Myocyte (in vitro differentiated cells): ENCODE results near the gene TOLLIP. TPM values are rescaled to one million over a fixed set of nuclear protein-coding genes. Genes with fewer than 3 reads are reported as not detected.

Source experiments
- DNase-seq: peaks from one replicate; pipeline ENCODE4 v3.0.0-alpha.2; 2012; ENCODE audit warnings: low read depth
- total RNA-seq: library from RNA; depleted of rRNA; stranded (reverse); fragments of >200 nt; gene quantifications from 2 replicates; pipeline ENCODE4 v1.2.3, GENCODE V29; 2014

TOLLIP gene
- total RNA-seq, 1 donor from 2014 or later, result 41.6 TPM

DNA sequence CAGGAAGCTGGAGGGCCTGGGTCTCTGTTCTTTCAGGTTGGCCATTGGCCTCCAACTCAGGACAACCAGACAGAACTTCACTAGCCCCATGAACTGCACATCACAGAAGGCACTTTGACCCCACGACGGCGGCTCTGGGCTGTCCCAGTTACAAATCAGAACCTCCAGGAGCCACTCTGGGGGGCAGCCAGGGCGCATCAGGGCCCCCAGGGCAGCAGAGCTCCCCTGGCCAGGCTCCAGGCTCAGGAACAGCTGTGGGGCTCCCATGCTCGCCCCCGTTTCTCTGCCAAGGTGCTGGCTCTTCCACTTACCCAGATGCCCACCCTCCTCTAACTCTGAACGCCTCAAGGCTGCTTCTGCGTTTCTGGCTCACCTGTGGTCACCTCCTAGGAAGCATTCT is 25.5 kb downstream of the TOLLIP start:
- no peak for DNase-seq

DNA sequence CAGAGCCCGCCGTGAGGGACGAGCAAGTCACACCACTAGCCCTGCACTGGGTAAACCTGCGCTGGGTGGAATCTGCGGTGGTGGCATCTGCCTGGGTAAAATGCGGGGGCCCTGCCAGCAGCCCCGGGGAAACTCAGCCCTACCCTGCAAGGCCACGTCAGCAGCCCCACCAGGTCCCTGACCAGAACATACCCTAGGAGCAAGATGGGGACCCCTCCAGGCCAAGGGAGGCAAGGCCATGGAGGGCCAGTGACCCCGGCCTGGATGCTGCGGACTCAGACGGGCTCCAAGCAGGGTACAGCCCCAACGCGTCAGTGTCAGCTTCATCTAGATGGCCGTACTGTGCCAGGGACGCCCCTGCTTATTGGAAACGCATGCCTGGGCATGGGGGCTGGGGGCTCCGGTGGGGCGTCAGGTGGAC is 26.3 kb downstream of the TOLLIP start:
- DNase-seq, result no peak

DNA sequence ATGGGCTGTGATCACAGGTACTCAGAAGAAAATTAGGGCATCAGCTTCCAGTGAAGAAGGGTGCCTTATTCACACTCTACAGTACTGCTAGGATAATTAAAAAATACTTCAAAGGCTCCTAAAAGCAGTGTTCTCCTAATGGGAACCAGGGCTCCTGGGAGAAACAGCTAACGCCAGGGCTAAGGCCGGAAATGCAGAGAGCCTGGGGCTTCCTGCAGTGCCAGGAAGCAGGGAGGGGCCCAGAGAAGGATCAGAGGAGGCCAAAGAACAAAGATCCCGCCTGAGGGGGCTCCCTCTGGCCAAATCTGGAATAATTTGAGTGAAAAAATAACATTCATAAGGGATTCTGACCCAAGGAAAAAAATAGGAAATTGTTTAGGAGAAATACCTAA is 27.5 kb downstream of the TOLLIP start:
- DNase-seq, result no peak

DNA sequence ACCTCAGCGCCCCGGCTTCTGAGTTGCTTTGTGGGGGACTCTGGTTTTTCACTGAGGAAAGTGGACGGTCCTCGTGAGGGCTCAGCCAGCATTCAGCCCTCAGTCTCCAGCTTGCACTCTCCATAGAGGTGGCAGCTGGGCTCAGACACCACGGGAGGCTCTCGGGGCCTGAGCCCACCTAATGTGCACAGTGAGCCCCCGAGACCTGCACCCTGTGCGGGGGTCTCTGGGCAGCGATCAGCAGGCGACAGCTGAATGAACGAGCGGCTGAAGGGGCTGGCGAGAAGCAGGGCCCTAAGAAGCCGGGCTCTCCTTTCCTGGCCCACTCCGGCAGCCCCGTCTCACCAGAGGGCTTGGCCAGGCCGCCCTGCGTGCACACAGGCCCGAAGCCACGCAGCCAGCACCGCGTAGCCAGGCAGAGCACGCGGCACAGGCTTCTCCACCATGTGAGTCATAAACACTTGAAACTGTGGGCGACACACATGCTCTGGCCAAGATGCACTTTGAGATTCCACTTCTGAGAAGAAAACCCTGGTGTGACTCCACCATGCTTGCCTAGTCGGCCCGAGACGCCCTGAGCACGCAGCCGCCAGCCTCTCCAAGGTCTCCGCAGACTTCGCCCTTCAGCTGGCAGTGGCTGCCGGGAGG is 28.0 kb downstream of the TOLLIP start:
- no peak for DNase-seq

DNA sequence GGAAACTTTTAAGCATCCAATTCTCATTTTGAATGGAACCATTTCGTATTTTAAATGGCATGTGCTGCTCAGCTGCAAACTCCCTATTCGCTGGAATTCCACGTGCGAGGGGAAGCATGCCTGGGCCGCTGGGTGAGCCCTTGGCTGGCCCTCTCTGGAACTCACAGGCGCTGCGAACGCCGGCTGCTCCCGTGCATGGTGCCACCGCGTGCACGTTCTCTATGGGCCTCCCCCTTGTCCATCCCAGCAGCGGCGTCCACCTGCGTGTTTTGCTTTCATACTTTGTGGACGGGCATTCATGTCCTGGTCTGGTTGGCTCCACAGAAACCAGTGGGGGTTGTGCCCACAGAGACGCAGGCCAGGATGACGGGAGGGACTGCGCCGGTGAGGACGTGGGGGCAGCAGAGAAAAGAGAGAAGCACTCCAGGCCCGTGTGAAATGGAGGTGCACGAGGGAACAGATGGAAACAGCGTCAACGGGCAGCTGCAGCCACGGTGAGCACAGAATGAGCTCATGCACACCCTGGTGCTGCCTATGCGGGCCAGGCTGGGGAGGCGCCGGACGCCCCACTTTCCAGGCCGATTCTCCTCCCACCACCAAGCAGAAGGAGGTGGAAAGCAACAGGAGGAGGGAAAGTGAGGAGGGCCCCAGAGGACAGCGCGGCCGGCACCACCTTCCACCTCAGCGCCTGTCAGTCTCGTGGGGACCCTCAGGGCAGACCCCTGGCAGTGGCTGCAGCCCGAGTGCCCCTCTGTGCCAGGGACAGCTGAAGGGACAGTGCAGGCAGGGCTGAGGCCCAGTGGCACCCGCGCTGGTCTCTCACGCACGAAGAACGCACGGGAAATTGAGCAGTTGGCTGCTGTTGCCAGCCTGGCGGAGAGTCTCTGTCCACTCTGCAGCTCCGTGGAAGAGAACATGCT is 29.1 kb downstream of the TOLLIP start:
- no peak for DNase-seq

DNA sequence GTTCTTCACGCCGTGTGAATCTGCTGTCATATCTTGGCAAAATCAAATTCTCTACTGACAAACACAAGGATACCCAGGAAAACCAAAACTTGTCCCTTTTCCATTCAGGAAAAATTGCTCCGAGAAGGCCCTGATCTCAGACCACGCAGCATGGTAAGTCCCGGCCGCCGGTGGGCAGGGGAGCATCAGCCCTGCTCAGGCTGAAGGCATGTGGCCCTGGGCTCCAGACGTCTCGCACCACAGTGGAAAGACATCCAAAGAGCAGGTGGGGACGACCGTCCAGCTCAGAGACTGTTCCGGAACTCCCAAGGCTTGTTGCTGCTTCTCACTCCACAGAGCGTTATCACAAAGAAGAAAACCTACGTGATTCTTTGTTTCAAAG is 29.8 kb downstream of the TOLLIP start:
- no peak for DNase-seq

DNA sequence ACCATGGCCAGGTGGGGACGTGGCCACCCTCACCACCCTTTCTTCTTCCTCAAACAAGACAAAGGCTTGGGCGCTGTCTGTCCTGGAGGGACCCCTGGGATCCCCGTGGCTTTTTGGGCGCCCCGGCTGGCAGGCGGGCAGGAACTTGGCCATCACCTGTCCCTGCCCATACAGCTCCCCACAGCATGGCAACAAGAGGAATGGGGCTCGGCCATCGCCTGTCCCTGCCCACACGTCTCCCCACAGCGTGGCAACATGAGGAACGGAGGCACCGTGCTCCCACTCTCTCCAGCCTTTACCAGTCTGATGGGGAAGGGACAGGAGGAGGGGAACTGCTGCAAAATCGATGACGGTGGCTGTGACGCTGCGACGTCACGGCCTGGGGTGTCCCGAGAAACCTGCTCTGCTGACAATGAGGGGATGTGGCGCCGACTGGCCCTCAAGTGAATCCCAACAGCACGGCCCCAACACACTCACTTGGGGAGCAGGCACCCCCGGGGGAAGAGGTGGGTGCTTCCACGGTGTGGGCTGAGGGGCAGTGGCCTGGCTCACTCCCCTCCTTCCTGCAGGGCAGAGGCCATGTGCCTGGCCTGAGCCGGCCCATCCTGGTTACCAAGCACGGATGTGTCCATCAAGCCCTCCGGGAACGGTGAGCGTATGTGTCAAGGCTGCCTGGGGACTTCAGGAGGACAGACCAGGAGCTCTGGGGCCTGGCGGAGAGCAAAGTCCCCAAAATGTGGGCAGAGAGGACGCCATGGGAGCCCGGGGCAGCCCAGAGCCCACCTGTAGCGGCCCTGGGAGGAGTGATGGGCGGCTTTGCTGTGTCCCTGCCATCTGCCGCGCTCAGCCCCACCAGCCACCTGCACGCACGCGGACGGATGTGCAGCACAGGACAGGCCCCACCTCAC is 30.4 kb downstream of the TOLLIP start:
- no peak for DNase-seq

DNA sequence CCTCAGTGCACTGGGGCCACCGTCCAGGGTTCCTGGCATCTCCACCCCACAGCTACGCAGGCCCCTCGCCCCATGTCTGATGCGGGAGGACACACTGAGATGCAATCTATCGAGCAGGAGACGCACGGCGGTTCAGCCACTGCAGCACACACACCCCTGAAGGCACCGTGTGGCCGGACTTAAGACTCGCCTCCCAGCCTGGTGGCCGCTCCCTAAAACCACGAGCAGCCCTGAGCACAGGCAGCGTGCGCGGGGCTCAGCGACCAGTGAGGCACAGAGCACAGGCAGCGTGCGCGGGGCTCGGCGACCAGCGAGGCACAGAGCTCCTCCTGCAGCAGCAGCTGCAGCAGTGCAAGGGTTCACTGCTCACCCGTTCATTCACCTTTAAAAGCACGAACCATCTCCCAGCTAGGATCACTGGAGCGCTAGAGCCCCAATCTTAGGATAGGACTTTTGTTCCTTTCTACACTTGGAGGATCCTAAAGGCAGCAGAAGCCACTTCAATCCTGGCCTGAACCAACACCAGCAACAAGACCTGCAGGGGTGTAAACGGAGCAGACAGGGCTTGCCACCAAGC is 31.4 kb downstream of the TOLLIP start:
- no peak for DNase-seq

DNA sequence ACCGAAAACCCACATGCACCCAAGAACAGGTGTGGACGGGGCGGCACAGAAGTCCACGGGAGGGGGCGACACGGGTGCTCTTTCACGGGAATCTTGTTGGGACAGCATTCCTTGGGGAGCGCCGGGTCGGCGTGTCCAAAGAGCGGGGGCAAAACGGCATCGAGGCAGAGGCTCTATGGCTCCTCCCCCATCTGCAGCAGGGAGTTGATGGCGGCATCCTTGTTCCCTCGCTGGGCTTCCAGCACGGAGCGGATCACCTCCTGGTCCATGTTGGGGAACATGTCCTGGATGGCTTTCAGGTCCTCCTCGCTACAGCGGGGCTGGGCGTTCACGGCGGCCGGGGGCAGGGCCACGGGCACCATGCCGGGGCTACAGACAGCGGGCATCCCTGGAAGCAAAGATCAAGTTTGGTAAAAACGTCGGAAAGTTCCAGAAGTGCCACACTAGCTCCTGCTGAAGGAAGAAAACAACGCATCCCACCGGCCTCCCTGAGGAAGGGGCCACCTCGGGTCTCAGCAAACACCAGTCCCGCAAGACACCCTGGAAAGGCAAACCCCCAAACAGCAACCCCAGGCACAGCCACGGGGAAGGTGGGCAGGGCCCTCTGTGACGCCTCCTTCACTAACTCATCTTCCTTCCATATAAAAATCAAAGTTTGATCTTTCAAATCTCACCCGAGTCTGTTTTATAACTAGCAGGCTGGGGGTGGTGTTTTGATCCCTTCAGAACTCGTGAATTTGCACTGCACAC is 32.4 kb downstream of the TOLLIP start:
- DNase-seq, result no peak

DNA sequence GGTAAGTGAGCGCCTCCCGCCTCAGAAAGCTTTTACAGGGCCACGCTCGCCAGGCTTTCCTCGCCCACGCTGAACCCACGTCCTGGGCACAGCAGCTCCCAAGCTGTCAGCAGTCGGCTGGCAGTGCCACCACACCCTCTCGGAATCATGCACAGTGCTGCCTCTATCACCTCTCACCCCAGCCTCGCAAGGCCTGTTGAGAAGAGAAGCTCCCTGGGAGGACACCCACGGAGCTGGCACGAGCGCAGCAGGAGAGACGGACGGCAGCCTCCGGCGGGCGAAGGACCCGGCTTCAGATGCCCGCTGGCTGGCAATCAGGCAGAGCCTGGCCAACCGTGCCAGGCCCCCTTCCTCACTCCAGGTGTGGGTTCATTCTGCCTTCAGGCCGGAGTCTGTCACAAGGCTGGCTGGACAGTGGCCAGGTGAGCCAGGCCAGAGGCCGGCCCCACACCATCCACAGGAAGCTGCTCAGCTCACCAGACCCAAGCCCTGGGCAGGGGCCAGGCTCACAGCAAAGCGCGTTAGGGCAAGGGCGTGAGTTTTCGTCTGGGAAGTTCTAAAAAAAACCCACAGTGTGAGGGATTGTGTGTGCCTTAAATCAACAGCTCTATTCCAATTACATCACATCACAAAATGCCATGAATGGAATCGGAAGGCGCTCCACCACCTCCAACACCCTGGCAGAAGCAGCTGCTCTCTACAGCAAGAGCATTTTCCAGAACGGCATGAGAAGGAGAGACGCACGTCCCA is 33.2 kb downstream of the TOLLIP start:
- DNase-seq, result no peak

DNA sequence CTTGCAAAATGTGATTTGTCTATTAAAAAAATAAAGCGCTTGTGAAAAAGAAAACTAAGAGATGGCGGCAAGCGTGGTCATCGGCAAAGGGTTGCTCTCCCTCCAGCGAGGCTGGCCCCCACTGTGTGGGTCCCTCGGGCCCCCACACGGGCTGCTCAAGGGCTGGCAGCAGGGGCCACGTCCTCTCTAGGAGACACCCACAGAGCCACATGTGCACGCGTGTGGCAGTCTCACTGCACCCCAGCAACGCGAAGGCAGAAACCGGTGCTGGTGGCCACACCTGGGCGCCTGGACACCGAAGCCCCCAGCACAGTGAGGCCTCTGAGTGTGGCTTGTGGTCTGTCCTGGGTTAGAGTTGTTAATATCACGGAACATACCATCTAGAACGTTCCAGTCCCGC is 34.4 kb downstream of the TOLLIP start:
- DNase-seq, result no peak

DNA sequence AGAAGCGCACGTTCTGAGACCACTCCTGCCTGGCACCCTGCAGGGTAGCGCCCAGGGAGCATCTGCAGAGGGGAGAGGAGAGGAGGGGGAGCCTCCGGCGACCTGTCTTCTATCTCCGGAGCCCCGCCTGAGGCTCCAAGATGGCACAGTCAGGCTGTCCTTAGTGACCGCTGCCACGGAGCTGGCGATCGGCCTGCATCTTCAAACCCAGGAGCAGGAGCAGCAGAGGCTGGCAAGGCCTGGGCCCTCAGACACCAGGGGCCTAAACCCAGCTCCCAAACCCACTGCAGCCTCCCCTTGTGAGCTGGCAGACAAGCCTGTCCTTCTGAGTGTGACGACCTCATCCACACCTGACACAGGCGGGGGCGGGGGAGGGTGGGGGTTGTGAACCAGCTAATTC is 34.9 kb downstream of the TOLLIP start:
- no peak for DNase-seq

DNA sequence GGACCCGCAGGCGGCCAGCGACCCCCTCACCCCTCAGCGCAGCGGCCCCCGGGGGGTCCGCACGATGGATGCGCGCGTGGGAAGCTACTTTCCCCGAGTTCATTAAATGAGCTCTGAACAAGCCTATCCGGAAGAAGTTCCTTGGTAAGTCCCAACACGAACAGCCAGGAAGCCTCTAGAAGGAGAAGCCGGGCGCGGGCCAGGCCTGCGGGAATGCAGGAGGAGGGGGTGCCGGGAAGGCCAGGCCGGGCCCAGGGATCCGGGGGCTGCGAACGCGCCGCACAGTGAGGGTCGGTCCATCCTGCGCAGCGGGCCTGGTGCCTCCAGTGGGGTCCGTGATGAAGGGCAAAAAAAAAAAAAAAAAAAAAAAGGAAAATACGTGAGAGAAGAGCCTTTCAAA is 36.9 kb downstream of the TOLLIP start:
- DNase-seq, result no peak

DNA sequence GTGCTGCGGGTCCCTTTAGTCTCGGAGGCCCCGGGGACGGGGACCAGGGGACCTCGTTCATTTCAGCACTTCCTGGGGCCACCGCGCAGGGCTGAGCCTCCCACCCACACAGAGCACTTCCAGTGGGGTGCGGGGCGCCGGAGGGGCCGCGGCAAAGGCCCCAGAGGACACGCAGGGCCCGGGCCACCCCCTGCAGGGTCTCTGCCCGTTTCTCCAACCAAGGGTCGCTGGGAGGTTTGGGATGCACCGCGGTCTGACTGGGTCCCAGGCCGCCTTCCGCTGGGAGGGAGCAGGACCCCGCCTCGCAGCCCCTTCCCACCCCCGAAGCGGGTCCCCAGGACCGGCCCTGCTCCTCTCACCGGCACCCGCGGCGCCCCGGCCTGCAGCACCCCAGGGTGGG is 37.5 kb downstream of the TOLLIP start:
- DNase-seq, result no peak

DNA sequence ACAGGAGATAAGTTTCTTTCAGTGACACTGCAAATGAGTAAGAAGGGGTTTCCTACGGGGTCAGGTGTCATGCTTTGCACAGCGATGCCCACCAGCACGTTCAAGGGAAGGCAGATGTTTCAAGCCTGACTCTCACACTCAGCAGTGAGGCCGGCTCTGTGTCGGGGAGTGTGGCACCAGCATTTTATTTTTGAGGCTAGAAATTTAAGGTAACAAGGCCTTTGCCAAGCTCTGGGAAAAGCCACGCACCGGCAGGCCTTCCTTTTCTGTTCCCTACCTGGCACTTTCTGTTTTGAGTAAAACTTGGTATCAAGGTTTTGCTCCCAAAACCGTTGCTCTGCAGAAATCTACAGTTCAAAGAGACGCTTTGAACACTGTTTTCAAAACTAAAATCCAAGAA is 38.0 kb downstream of the TOLLIP start:
- no peak for DNase-seq

DNA sequence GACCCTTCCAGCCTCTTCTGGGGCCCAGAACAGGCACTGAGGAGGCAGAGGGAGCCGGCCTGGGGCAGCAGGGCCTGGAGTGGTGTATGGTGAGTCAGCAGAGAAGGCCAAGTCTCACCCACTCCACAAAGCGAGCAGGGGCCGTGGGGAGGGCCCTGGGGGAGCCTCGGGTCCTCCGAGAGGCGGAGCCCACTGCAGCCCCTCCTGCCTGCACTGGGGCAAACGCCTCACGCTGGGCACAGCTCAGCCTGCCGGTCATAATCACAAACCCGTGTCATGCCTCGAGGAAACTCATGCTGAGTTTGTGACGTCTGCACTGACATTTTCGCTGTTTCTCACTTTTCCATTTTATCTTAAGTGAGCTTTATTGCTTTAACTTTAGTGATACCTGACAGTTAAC is 38.4 kb downstream of the TOLLIP start:
- no peak for DNase-seq

DNA sequence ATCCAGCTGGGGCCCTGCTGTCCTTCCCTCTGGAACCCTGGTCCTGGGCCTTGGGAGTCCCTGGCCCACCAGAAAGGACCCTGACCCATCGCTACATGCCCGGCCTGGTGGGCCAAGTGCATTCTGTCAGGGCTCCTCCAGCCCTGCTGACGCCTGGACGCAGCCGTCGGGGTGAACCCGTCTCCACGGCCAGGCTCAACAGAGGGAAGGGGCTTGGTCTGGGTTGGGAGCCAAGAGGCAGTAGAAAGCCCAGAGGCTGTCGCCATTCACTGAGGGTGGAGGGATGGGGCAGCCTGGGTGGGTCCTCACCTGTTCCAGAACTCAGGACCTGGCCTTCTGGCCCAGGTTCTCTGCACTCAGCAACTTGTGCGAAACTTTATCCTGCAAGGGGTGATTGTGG is 39.0 kb downstream of the TOLLIP start:
- no peak for DNase-seq

DNA sequence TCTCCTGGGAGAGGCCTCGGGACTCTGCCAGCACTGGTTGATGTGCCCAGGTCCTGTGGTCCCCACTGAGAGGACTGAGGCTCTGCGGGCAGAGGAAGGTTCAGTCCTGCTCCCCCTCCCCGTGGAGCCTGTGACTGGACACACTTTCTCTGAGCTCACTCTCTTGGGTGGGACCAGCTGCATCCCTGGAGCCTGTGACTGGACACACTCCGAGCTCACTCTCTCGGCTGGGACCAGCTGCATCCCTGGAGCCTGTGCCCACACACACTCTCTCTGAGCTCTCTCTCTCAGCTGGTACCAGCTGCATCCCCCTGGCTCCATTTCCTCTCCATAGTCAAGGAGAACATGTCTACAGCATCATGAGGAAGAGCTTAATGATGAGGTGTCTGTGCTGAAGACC is 39.5 kb downstream of the TOLLIP start:
- no peak for DNase-seq

DNA sequence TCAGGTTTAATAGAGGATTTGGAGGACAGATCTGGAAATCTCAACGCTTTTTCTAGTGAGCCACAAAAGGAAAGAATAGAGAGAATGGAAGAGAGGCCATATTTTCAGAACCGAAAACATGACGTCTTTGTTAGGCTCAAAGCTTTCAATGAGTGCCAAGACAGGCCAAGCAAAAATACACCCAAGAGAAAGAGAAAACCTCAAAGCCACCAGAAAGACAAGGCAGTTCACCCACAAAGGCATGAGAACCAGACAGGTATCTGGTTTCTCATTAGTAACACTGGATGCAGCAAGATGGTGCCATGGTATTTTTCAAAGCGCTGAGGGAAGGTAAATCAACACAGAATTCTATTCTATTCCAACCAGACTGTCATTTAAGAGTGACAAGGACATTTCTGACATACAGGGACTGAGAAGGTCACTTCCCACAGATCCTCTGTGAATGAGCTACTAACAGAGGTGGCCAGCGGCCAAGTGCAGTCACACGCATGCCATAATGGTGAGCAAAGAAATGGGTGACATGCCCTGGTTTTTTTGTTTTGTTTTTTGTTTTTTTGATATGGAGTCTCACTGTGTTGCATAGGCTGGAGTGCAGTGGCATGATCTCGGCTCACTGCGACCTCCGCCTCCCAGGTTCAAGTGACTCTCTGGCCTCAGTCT is 41.9 kb downstream of the TOLLIP start:
- DNase-seq, result no peak
